ENCODE measurements around the gene CEP20.

- TF ChIP-seq CTCF (IDR thresholded peaks at IDR 0.05) (no peak), SIN3A (IDR thresholded peaks at IDR 0.05; ENCODE audit: borderline replicate concordance, low read depth, low read length) (no peak), EZH2phosphoT487 (IDR thresholded peaks at IDR 0.05; ENCODE audit: borderline replicate concordance, low read depth) (no peak), RFX5 (IDR thresholded peaks at IDR 0.05; ENCODE audit: low read length) (no peak), POLR2AphosphoS5 (IDR thresholded peaks at IDR 0.05; ENCODE audit: low read depth, low read length) (no peak), MAX (IDR thresholded peaks at IDR 0.05; ENCODE audit: low read depth) (no peak), MXI1 (IDR thresholded peaks at IDR 0.05; ENCODE audit: low read depth, low read length) (no peak), FOXJ3 (CRISPR knock-in tag; IDR thresholded peaks at IDR 0.05) (no peak), FOXM1 (IDR thresholded peaks at IDR 0.05; ENCODE audit: low read depth) (no peak), NFIC (IDR thresholded peaks at IDR 0.05; ENCODE audit: borderline replicate concordance) (no peak), RCOR1 (IDR thresholded peaks at IDR 0.05; ENCODE audit: low read length) (no peak)
Measured at GRCh38 chr16:15819046-15819445, 69.4 kb downstream of the CEP20 start.
